Ectodermal cell (in vitro differentiated cells): ENCODE measurements around the gene TMEM143. TPM values are rescaled to one million over a fixed set of nuclear protein-coding genes. Genes with fewer than 3 reads are reported as not detected.

ENCODE experiments used
- H3K27ac ChIP-seq: 2 replicates; pipeline ENCODE4 v1.7.0; 2013; ENCODE audit warnings: mild to moderate bottlenecking, low read depth, low read length; ENCODE audit not compliant: insufficient read depth, poor library complexity, severe bottlenecking
- H3K27me3 ChIP-seq: 2 replicates; pipeline ENCODE4 v1.7.0; 2013; ENCODE audit warnings: mild to moderate bottlenecking, low read length; ENCODE audit not compliant: insufficient read depth, control insufficient read depth, poor library complexity, severe bottlenecking
- H3K36me3 ChIP-seq: one replicate; pipeline ENCODE4 v1.7.0; 2013; ENCODE audit warnings: low read length; ENCODE audit not compliant: control insufficient read depth, insufficient read depth
- H3K4me1 ChIP-seq: one replicate; pipeline ENCODE4 v1.7.0; 2013; ENCODE audit warnings: low read length; ENCODE audit not compliant: control insufficient read depth, insufficient read depth
- H3K4me3 ChIP-seq: 2 replicates; pipeline ENCODE4 v1.7.0; 2013; ENCODE audit warnings: low read depth, low read length, control low read depth; ENCODE audit not compliant: insufficient read depth
- H3K9me3 ChIP-seq: 2 replicates; pipeline ENCODE4 v1.7.0; 2013; ENCODE audit warnings: mild to moderate bottlenecking, low read length, moderate library complexity; ENCODE audit not compliant: control insufficient read depth
- WGBS, 2 experiments: methylation state at CpG; one replicate each; pipeline ENCODE4 v1.1.7; 2013; ENCODE audit warnings: missing lambda C conversion rate in 2 of 2; 5-methylcytosine and 5-hydroxymethylcytosine counted together
- polyA plus RNA-seq, 4 experiments: library from polyadenylated mRNA; stranded (reverse); fragments of 50-300 nt; gene quantifications; one replicate each; pipeline ENCODE4 v1.2.3, GENCODE V29; 2013

The TMEM143 gene
- polyA plus RNA-seq (2013, experiment 1 of 4): 12.2 TPM
- 14.1 TPM for polyA plus RNA-seq (2013, experiment 2 of 4)
- 9.8 TPM for polyA plus RNA-seq (2013, experiment 3 of 4)
- 12.1 TPM for polyA plus RNA-seq (2013, experiment 4 of 4)

- Histone ChIP-seq H3K27me3 (no peaks in the 10 kb centered on the region), H3K36me3 (no peaks in the 10 kb centered on the region), H3K27ac (peak within 1 kb of the TSS; percentile 20), H3K9me3 (no peaks in the 10 kb centered on the region), H3K4me1 (no peaks in the 10 kb centered on the region), H3K4me3 (peak within 1 kb of the TSS; percentile 55)
- WGBS, 2 experiments: 4 to 5% methylated on average over 59 of the region's 59 CpGs
Observed at GRCh38 chr19:48363810-48364597, at the start of gene TMEM143, which contains the start of gene SYNGR4. TSS of gene TMEM143 (minus strand) at chr19:48363940. CDS start at chr19:48363920, 20 bp downstream. TSS of gene SYNGR4 (plus strand) at chr19:48364367. CDS start at chr19:48365843, 1,476 bp downstream.

GRCh38 chr19:48405850-48406249 is 42.1 kb upstream of the TMEM143 start:
- Histone ChIP-seq H3K27me3 (no peaks in the 10 kb centered on the region), H3K27ac (no peak overlapping the region), H3K9me3 (no peaks in the 10 kb centered on the region), H3K4me3 (no peak overlapping the region), H3K4me1 (no peaks in the 10 kb centered on the region), H3K36me3 (no peaks in the 10 kb centered on the region)
- WGBS, 2 experiments: 92% methylated on average over 13 of the region's 13 CpGs

- H3K9me3 ChIP-seq: no peaks in the 10 kb centered on the region
- no peaks in the 10 kb centered on the region for H3K36me3 ChIP-seq
- H3K4me3 ChIP-seq: no peak overlapping the region
- H3K4me1 ChIP-seq: no peaks in the 10 kb centered on the region
- no peaks in the 10 kb centered on the region for H3K27me3 ChIP-seq
- 95 to 96% methylated on average over 27 of the region's 27 CpGs for WGBS, 2 experiments
- no peak overlapping the region for H3K27ac ChIP-seq
Observed at GRCh38 chr19:48405010-48405659, 41.4 kb upstream of the TMEM143 start.

- WGBS, 2 experiments: 29 to 47% methylated on average over 3 of the region's 3 CpGs
Observed at GRCh38 chr19:48403606-48404005, 39.9 kb upstream of the TMEM143 start.

GRCh38 chr19:48401287-48401686 is 37.5 kb upstream of the TMEM143 start:
- Histone ChIP-seq H3K27me3 (peaks cover 24% of the 10 kb centered on the region), H3K27ac (no peak overlapping the region)
- WGBS, 2 experiments: 87 to 88% methylated on average over 5 of the region's 5 CpGs

More at GRCh38 chr19:48403606-48404005, 39.9 kb upstream of the TMEM143 start:
- Histone ChIP-seq H3K27me3 (peaks cover 1% of the 10 kb centered on the region), H3K27ac (no peak overlapping the region), H3K4me3 (no peak overlapping the region), H3K36me3 (no peaks in the 10 kb centered on the region), H3K9me3 (no peaks in the 10 kb centered on the region), H3K4me1 (no peaks in the 10 kb centered on the region)

GRCh38 chr19:48400018-48400742 is 36.4 kb upstream of the TMEM143 start:
- H3K27ac ChIP-seq: peak overlapping the region; percentile 39
- peaks cover 35% of the 10 kb centered on the region for H3K27me3 ChIP-seq
- no peaks in the 10 kb centered on the region for H3K9me3 ChIP-seq
- WGBS, 2 experiments: 37 to 40% methylated on average over 14 of the region's 14 CpGs
- no peaks in the 10 kb centered on the region for H3K36me3 ChIP-seq
- no peak overlapping the region for H3K4me3 ChIP-seq
- peaks cover 29% of the 10 kb centered on the region for H3K4me1 ChIP-seq

More at GRCh38 chr19:48401287-48401686, 37.5 kb upstream of the TMEM143 start:
- no peaks in the 10 kb centered on the region for H3K36me3 ChIP-seq
- peaks cover 18% of the 10 kb centered on the region for H3K4me1 ChIP-seq
- no peaks in the 10 kb centered on the region for H3K9me3 ChIP-seq
- no peak overlapping the region for H3K4me3 ChIP-seq

GRCh38 chr19:48398375-48399235 is 34.9 kb upstream of the TMEM143 start:
- H3K27me3 ChIP-seq: peaks cover 51% of the 10 kb centered on the region
- no peaks in the 10 kb centered on the region for H3K9me3 ChIP-seq
- no peak overlapping the region for H3K27ac ChIP-seq
- peaks cover 39% of the 10 kb centered on the region for H3K4me1 ChIP-seq
- peak overlapping the region; percentile 37 for H3K4me3 ChIP-seq
- WGBS, 2 experiments: 5 to 6% methylated on average over 104 of the region's 104 CpGs
- H3K36me3 ChIP-seq: no peaks in the 10 kb centered on the region

- no peaks in the 10 kb centered on the region for H3K9me3 ChIP-seq
- H3K27ac ChIP-seq: no peak overlapping the region
- WGBS, 2 experiments: 5 to 6% methylated on average over 17 of the region's 17 CpGs
- peaks cover 45% of the 10 kb centered on the region for H3K4me1 ChIP-seq
- H3K27me3 ChIP-seq: peaks cover 57% of the 10 kb centered on the region
- H3K36me3 ChIP-seq: no peaks in the 10 kb centered on the region
- H3K4me3 ChIP-seq: peak overlapping the region; percentile 37
Observed at GRCh38 chr19:48398102-48398374, 34.3 kb upstream of the TMEM143 start.

GRCh38 chr19:48397263-48398101 is 33.7 kb upstream of the TMEM143 start:
- no peaks in the 10 kb centered on the region for H3K36me3 ChIP-seq
- peak overlapping the region; percentile 37 for H3K4me3 ChIP-seq
- 66 to 68% methylated on average over 22 of the region's 22 CpGs for WGBS, 2 experiments
- peaks cover 48% of the 10 kb centered on the region for H3K4me1 ChIP-seq
- peaks cover 62% of the 10 kb centered on the region for H3K27me3 ChIP-seq
- H3K9me3 ChIP-seq: no peaks in the 10 kb centered on the region
- H3K27ac ChIP-seq: no peak overlapping the region
